HFF-Myc (cell line): ENCODE measurements around the gene C9orf72.
A peak's percentile ranks its signal among the peaks of the same experiment; 100 is the strongest.

ENCODE experiments used
- DNase-seq: peaks from one replicate; pipeline ENCODE4 v3.0.0-alpha.2; 2011; ENCODE audit warnings: low read depth; ENCODE audit errors: extremely low read depth
- H3K4me3 ChIP-seq: replicated peaks from 2 replicates; pipeline ENCODE4 v1.5.1; 2011; ENCODE audit warnings: low read depth, mild to moderate bottlenecking, control low read depth, low read length
- CTCF ChIP-seq: IDR thresholded peaks from 2 replicates; pipeline ENCODE4 v1.5.1; 2012; ENCODE audit warnings: mild to moderate bottlenecking, low read depth, low read length, control low read depth; ENCODE audit errors: missing control alignments

Gene C9orf72

GRCh38 chr9:27558307-27558706 lies 15.0 kb downstream of the C9orf72 start:
- no peak overlapping the region for H3K4me3 ChIP-seq
- DNase-seq: no peak
- TF ChIP-seq CTCF: no peak

- H3K4me3 ChIP-seq: no peak overlapping the region
- TF ChIP-seq CTCF: no peak
- DNase-seq: no peak
Observed at GRCh38 chr9:27556470-27556869, 16.8 kb downstream of the C9orf72 start.

GRCh38 chr9:27554712-27555111 lies 18.6 kb downstream of the C9orf72 start:
- no peak for DNase-seq
- TF ChIP-seq CTCF: no peak
- H3K4me3 ChIP-seq: no peak overlapping the region

GRCh38 chr9:27549196-27549755 lies 24.0 kb downstream of the C9orf72 start:
- no peak for TF ChIP-seq CTCF
- no peak for DNase-seq
- H3K4me3 ChIP-seq: no peak overlapping the region

GRCh38 chr9:27548055-27548741 lies 25.1 kb downstream of the C9orf72 start:
- no peak overlapping the region for H3K4me3 ChIP-seq
- TF ChIP-seq CTCF: peak; percentile 31
- DNase-seq: no peak

GRCh38 chr9:27545471-27545870 lies 27.8 kb downstream of the C9orf72 start:
- TF ChIP-seq CTCF: no peak
- DNase-seq: no peak
- no peak overlapping the region for H3K4me3 ChIP-seq
